ENCODE results near the gene ETS1.

The ETS1 gene

DNA sequence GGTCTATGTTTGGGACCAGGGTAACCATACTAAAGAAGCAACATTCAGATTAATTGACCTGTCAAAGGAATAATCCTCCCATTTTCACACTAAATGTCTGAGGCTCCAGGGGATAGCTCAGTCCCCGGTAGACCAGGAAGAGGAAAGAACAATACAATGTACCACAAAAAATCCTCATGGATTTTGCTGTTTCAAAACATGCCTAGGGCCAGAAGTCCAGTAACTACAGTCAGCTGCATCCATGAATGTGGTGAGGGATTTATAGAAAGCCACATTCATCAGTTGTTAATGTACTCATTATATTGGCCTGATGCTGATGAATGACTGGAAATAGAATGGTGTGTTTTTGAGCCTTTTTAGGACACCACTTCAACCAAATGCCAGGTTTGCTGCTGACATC is 6.9 kb upstream of the ETS1 start:
- DNase-seq (ENCODE audit: low read depth in 2 of 2): no peak

DNA sequence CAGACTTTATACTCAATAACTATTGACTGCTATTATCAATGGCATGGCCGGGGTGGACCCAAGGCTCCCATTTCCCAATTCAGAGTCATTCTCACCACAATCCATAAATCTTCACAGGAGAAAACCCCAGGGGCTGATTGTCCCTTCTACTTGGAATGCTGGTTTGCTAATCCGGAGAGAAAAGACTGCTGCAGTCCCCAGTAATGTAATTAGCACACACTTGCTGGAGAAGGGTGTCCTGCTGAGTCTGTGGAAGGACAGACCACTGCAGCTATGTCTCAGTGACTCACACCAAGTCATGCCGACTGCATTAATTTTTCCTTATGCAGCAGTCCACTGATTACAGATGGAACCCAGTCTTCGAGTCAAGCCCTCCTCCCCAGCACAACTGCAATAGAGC is 5.9 kb upstream of the ETS1 start:
- no peak for DNase-seq (ENCODE audit: low read depth in 2 of 2)

GRCh38 chr11:128592454-128592853 is 5.1 kb upstream of the ETS1 start:
- no peak for DNase-seq (ENCODE audit: low read depth in 2 of 2)

DNA sequence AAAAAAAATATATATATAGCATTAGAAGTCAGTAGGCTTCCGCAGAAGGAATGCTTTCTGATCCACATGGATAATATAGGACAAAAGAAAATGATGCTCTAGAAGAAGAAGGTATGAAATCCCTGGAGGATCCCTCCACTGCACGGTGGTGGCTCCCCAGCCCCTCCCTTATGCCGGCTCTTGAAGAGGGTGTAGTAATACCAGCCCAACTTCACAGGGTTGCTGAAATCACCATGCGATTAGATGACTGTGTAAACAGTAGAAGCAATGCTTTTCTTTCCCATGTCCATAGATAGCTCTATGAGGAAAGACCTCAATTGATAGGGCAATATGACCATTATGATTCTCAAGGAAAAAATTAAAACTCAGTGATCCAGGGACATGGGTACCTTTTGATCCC is 3.2 kb upstream of the ETS1 start:
- no peak for DNase-seq (ENCODE audit: low read depth in 2 of 2)

- no peak for DNase-seq (ENCODE audit: low read depth in 2 of 2)
These were observed 2.6 kb upstream of the ETS1 start for GRCh38 chr11:128589998-128590397.

DNA sequence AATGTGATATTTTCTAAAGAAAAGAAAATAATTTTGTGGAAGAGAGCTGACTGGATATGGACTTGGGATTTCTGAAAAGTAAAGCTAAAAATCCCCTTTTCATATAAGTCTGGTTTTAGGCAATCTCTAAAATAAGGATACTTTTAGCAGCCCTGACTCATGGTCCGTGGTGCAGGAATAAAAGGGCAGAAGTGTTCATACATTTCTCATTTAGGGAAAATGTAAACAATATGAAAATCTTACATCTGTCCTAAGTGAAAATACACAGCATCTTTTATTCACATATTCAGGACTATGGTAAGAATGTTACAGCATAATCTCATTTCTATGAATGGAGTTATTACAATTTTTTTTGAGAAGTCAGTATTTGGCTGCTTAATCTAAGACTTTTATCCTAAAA is 735 bp upstream of the ETS1 start:
- DNase-seq (ENCODE audit: low read depth in 2 of 2): no peak

GRCh38 chr11:128586689-128587088 is 669 bp downstream of the ETS1 start:
- no peak for DNase-seq (ENCODE audit: low read depth in 2 of 2)

GRCh38 chr11:128585498-128586238 is 1.7 kb downstream of the ETS1 start:
- no peak for DNase-seq (ENCODE audit: low read depth in 2 of 2)

DNA sequence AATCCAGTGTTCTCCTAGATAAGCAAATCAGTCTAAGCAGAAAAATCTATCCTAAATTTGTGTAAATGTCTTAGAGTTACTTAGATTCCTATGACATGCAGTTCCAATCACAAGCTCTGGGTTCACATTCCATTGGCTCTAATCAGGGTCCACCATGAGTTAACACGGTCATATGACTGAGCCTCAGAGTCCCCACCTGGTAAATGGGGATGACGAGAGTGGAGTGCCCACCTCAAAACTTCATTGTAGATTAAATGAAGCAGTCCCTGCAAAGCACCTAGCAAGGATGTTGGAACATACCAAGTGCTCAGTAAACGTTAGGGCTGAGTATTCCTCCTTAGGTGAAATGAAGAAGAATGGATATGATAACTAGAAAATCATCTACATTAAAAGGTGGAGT is 3.1 kb downstream of the ETS1 start:
- no peak for DNase-seq (ENCODE audit: low read depth in 2 of 2)

DNA sequence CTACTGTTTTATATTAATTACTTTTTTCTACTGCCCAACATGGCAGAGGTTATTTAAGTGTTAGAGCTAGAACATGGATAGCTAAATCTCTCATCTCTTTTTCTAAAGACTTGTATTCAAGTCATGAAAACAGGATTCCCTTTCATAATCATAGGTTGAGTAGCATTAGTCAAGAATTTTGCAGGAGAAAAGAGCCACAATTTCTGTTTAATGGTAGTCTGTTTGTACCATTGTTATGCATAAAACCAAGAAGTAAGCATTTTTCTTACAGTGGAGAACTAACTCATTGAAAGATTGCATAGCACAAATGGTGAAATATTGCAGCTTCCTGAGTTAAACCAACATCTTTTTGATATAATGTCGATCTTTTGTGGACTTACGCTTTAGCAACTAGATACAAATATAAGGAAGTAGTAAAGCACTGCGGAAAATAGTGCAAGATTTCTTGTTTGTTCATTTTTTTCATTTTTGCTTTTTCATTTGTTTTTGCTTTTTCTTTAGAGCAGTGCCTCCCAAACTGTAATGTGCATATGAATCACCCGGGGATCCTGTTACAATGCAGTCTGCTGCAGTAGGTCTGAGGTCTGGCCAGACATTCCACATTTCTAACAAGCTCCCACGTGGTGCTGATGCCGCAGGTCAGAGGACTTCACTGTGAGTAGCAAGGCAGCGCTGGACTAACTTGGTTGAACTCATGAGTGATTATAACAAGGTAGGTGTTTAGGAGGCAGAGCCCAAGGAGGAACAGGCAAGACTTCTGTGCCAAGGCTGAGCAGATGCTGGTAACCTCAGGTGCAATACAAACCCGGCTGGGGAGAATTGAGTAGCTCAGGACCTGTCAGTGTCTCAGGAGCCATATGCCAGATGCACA is 4.6 kb downstream of the ETS1 start:
- no peak for DNase-seq (ENCODE audit: low read depth in 2 of 2)

GRCh38 chr11:128581561-128582272 is 5.6 kb downstream of the ETS1 start:
- DNase-seq (ENCODE audit: low read depth in 2 of 2): no peak

- no peak for DNase-seq (ENCODE audit: low read depth in 2 of 2)
These were observed 6.7 kb downstream of the ETS1 start for GRCh38 chr11:128580612-128581011.

GRCh38 chr11:128579798-128580504 is 7.4 kb downstream of the ETS1 start:
- DNase-seq (ENCODE audit: low read depth in 2 of 2): no peak

GRCh38 chr11:128576555-128576954 is 10.8 kb downstream of the ETS1 start:
- no peak for DNase-seq (ENCODE audit: low read depth in 2 of 2)

GRCh38 chr11:128575961-128576350 is 11.4 kb downstream of the ETS1 start:
- DNase-seq (ENCODE audit: low read depth in 2 of 2): no peak

DNA sequence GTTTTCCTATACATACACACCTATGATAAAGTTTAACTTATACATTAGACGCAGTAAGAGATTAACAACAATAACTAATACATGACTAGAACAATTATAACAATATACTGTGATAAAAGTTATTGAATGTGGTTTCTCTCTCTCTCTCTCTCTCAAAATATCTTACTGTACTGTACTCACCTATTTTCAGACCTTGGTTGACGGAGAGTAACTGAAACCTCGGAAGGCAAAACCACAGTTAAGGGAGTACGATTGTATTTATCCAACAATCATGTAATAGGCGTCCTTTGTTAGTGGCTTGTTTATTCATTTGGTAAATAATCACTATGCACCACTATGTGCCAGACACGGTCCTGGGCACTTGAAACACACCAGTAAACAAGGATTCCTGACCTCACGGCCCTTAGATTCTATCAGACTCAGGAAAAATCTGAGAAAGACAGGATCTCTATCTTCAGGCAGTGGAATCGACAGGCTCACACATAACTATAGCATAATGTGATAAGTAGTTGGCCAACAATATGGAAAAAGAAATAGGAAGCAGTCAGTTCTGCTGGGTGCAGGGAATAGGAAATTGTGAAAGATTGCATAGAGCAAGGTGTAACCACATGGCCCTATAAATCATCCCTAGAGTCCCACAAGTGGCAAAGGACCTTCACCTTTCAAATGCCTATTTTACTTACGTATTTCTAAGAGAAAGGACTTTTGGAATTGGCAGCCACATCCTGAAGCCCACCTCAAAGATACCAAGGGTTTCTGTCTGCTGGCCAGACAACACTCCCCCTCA is 12.0 kb downstream of the ETS1 start:
- no peak for DNase-seq (ENCODE audit: low read depth in 2 of 2)

DNA sequence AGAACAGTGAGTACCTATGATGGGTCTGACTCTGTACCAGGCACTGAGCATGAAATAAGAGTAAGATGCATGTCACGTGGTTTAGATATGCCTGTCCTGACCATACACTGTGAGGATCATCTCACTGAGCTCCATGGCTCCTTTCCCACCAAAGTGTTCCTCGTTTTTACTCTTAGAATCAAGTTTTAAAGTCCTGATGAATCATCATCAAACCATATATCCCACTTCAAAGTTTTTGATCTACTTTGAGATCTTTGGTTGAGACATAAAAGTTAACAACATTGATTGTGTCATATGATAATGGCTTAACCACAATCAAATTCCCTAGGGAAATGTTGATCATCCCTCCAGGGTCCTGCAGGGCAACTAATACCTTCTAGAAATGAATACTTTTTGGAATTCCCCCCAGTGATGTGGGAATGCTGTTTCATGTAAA is 12.8 kb downstream of the ETS1 start:
- DNase-seq (ENCODE audit: low read depth in 2 of 2): no peak

DNA sequence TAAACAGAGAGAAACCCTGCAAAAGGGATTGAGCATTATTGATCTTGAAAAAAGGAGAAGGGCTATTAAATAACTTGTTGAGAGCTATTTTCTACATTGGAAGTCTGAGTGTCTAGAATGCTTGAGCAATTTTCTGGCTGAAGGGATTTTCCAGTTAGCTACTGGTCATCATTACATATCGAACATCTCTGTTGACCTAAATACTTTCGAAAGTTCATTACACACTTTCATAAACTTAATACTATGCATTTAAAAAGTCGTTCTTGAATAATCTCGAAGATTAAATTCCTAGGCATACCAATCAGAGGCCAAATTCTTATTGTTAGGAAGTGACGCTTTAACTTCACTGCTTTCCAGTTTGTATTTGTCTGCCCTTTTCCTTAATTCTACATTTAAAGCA is 13.7 kb downstream of the ETS1 start:
- DNase-seq (ENCODE audit: low read depth in 2 of 2): no peak

- DNase-seq (ENCODE audit: low read depth in 2 of 2): no peak
These were observed 14.4 kb downstream of the ETS1 start for GRCh38 chr11:128572965-128573364.

DNA sequence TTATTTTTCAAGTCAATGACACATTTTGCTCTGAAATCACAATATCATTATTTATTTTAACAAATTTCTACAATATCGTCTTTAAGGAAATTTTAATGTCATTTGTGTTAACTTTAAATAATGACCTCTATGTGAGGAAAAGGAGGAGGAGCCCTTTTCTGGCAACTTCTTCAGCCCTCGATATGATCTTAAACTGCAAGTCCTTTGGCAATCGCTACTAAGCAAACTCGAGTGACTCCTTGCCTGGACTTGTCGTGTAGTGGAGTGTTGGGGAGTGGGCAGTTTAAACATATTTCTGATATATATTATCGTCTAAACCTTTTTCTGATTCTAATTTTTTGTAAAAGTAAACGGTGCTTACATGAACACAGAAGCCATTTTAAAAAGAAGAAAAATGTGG is 16.7 kb downstream of the ETS1 start:
- no peak for DNase-seq (ENCODE audit: low read depth in 2 of 2)

DNA sequence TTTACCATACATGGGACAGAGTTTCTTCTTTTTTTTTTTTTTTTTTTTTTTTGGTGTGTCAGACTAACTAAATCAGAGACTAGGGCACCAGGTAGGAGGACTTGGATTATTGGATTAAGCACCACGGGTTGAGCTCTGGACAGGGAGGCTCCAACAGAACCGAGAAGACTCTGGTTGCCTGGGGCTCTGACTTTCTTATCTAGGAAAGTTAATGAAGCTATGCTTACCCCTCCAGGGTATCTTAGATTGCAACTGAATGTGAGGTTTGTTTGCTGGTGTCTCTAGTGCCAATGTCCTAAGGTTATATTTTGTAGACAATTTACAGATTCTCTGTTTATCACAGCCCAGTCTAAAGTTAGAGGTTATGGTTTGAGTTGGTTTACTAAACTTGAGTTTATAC is 18.1 kb downstream of the ETS1 start:
- DNase-seq (ENCODE audit: low read depth in 2 of 2): no peak
